ENCODE results near the gene PTGS2. TPM values are rescaled to one million over a fixed set of nuclear protein-coding genes. Genes with fewer than 3 reads are reported as not detected.

PTGS2 gene
- polyA plus RNA-seq, 1 experiment: 100 TPM

DNA sequence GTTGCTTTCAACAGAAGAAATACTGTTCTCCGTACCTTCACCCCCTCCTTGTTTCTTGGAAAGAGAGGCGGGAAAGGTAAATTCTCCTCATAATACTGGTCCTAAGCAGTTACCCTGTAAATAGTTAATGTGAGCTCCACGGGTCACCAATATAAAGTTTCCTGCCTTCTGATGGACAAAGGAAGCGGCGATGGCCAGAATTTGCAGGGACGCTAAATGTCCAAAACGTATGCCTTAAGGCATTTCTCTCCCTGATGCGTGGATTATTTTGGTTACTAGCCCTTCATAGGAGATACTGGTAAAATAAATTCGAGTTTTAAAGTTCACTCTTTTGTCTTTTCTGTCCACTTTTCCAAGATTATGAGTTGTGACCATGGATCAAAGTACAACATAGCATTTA, 898 bp upstream of the PTGS2 start:
- Histone ChIP-seq H3K27me3 (ENCODE audit: control insufficient read depth, insufficient read depth, low read length) (no peaks in the 10 kb centered on the region), H3K36me3 (ENCODE audit: control insufficient read depth, insufficient read depth, low read length) (no peaks in the 10 kb centered on the region), H3K4me3 (ENCODE audit: low read depth, low read length) (peak overlapping the region; percentile 90)
- TF ChIP-seq, protein P1, sequence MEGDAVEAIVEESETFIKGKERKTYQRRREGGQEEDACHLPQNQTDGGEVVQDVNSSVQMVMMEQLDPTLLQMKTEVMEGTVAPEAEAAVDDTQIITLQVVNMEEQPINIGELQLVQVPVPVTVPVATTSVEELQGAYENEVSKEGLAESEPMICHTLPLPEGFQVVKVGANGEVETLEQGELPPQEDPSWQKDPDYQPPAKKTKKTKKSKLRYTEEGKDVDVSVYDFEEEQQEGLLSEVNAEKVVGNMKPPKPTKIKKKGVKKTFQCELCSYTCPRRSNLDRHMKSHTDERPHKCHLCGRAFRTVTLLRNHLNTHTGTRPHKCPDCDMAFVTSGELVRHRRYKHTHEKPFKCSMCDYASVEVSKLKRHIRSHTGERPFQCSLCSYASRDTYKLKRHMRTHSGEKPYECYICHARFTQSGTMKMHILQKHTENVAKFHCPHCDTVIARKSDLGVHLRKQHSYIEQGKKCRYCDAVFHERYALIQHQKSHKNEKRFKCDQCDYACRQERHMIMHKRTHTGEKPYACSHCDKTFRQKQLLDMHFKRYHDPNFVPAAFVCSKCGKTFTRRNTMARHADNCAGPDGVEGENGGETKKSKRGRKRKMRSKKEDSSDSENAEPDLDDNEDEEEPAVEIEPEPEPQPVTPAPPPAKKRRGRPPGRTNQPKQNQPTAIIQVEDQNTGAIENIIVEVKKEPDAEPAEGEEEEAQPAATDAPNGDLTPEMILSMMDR (IDR thresholded peaks at IDR 0.05; ENCODE audit: insufficient read depth, low read depth, low read length): no peak
- no peak for DNase-seq (ENCODE audit: low read depth)
- ChIA-PET POLR2A (no interaction called here), CTCF (interaction anchor here (0.6 to 2.3 kb wide), 8 partner anchors 17 to 305 kb away, joined by 3 to 11 read pairs (median 4); no protein-coding TSS in a partner anchor)

DNA sequence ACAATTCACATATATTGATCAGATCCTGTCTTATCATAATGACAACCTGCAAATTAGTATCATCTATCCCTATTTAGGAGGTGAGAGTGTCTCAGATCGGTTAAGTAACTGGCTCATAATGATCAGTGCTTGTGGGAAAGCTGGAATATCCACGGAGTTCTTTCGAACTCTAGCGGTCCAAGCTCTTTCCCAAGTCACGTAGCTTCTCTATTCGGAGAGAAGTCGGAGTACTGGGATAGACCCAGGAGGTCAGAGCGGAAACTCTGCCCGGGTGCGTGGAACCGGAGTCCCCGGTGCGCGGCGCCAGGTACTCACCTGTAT, 339 bp downstream of the PTGS2 start:
- Histone ChIP-seq H3K27me3 (ENCODE audit: control insufficient read depth, insufficient read depth, low read length) (no peaks in the 10 kb centered on the region), H3K4me3 (ENCODE audit: low read depth, low read length) (peak overlapping the region; percentile 90), H3K36me3 (ENCODE audit: control insufficient read depth, insufficient read depth, low read length) (no peaks in the 10 kb centered on the region)
- POLR2A ChIA-PET: no interaction called here
- TF ChIP-seq, protein P1 (IDR thresholded peaks at IDR 0.05; ENCODE audit: insufficient read depth, low read depth, low read length): no peak
- DNase-seq (ENCODE audit: low read depth): peak; percentile 4
- CTCF ChIA-PET: interaction anchor here (0.6 to 2.3 kb wide), 13 partner anchors 9 to 307 kb away, joined by 3 to 11 read pairs (median 4); partner anchors contain the start of gene TPR

DNA sequence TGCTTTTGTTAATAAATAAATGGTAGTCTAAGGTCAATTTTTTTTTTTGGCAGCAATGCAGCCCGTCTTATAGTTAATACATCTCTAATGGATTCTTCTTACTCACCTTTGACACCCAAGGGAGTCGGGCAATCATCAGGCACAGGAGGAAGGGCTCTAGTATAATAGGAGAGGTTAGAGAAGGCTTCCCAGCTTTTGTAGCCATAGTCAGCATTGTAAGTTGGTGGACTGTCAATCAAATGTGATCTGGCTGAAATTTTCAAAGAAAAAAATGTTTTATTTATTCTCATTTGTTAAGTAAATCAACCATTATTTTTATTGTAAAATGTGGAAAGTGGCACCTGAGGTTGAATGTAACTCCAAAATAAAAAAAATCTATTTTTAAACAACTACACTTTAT, 2.1 kb downstream of the PTGS2 start:
- peak overlapping the region; percentile 90 for H3K4me3 ChIP-seq (ENCODE audit: low read depth, low read length)
- DNase-seq (ENCODE audit: low read depth): no peak

DNA sequence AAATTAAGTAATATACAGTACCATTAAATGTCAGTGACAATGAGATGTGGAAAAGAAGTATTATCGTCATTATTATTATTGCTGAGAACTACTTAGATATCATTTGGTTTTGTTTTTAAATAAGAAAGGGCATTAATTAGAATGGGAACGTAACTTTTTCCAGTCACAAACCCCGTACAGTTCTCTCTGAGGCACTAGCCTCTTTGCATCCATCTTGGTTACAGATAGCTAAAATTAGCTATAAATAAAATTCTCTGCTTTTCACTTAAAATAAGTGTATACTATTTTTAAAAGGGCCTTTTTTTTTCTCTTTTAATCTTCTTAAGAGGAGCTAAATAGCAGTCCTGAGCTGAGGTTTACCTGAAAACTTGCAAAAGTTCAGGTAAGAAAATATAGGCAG, 7.6 kb downstream of the PTGS2 start:
- CTCF ChIA-PET: no interaction called here

More for the DNA sequence above, 2.1 kb downstream of the PTGS2 start:
- peaks cover 4% of the 10 kb centered on the region; the same call in 1 of the 2 replicates for H3K36me3 ChIP-seq (ENCODE audit: control insufficient read depth, insufficient read depth, low read length)
- TF ChIP-seq, protein P1 (IDR thresholded peaks at IDR 0.05; ENCODE audit: insufficient read depth, low read depth, low read length): no peak
- POLR2A ChIA-PET: no interaction called here
- CTCF ChIA-PET: interaction anchor here (1.6 kb wide), 1 partner anchor 17 kb away, joined by 4 read pairs; no protein-coding TSS in a partner anchor
- H3K27me3 ChIP-seq (ENCODE audit: control insufficient read depth, insufficient read depth, low read length): no peaks in the 10 kb centered on the region

DNA sequence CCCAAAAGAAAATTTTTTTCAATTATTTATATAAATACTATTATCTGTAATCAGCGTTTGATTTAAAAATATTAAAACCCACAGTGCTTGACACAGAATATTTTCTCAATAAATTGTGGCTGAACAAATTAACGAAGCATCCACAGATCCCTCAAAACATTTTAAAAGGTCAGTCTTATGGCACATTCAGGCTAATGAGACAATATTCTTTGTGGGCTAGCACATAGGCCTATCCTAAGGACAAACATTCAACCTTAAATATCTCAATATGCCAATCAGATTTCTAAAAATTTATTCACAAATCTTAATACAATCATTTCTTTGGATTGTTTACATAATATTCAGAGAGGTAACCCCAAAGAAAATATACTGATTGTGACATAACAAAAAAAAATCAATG, 8.1 kb downstream of the PTGS2 start:
- no peak for DNase-seq (ENCODE audit: low read depth)
- Histone ChIP-seq H3K4me3 (ENCODE audit: low read depth, low read length) (no peak overlapping the region), H3K36me3 (ENCODE audit: control insufficient read depth, insufficient read depth, low read length) (peaks cover 4% of the 10 kb centered on the region; the same call in 1 of the 2 replicates), H3K27me3 (ENCODE audit: control insufficient read depth, insufficient read depth, low read length) (no peaks in the 10 kb centered on the region)
- CTCF ChIA-PET: no interaction called here
- POLR2A ChIA-PET: no interaction called here
- TF ChIP-seq, protein P1 (IDR thresholded peaks at IDR 0.05; ENCODE audit: insufficient read depth, low read depth, low read length): no peak

More for the DNA sequence above, 7.6 kb downstream of the PTGS2 start:
- DNase-seq (ENCODE audit: low read depth): no peak
- Histone ChIP-seq H3K4me3 (ENCODE audit: low read depth, low read length) (no peak overlapping the region), H3K27me3 (ENCODE audit: control insufficient read depth, insufficient read depth, low read length) (no peaks in the 10 kb centered on the region), H3K36me3 (ENCODE audit: control insufficient read depth, insufficient read depth, low read length) (peaks cover 4% of the 10 kb centered on the region; the same call in 1 of the 2 replicates)
- TF ChIP-seq, protein P1 (IDR thresholded peaks at IDR 0.05; ENCODE audit: insufficient read depth, low read depth, low read length): no peak
- POLR2A ChIA-PET: no interaction called here
